Stomach smooth muscle (tissue), 2 donors: ENCODE data around the gene VIPR2.
"Not testable (repeated sequence)": the region's sequence is repeated elsewhere in the genome, so short reads cannot be mapped to it uniquely, and the experiment has no call there.

Source experiments
- H3K27ac ChIP-seq: one replicate; pipeline ENCODE4 v1.7.0; 2013; ENCODE audit warnings: mild to moderate bottlenecking, low read length, inconsistent platforms
- H3K27me3 ChIP-seq, 2 donors: one replicate each; pipeline ENCODE4 v1.7.0; 2013; ENCODE audit warnings: low read length in 2 of 2; ENCODE audit not compliant: insufficient read depth in 2 of 2, control insufficient read depth in 1 of 2
- H3K36me3 ChIP-seq, 2 donors: one replicate each; pipeline ENCODE4 v1.7.0; 2013; ENCODE audit warnings: low read length in 2 of 2; ENCODE audit not compliant: control insufficient read depth in 2 of 2, insufficient read depth in 2 of 2
- H3K4me1 ChIP-seq: one replicate; pipeline ENCODE4 v1.7.0; 2013; ENCODE audit warnings: low read length; ENCODE audit not compliant: control insufficient read depth, insufficient read depth
- H3K4me3 ChIP-seq, 2 donors: one replicate each; pipeline ENCODE4 v1.7.0; 2013; ENCODE audit warnings: low read length in 2 of 2
- H3K9ac ChIP-seq, 2 donors: one replicate each; pipeline ENCODE4 v1.7.0; 2013; ENCODE audit warnings: low read length in 2 of 2, mild to moderate bottlenecking in 1 of 2
- H3K9me3 ChIP-seq, 2 donors: one replicate each; pipeline ENCODE4 v1.7.0; 2013; ENCODE audit warnings: low read length in 2 of 2; ENCODE audit not compliant: control insufficient read depth in 2 of 2
- donor health status: healthy.
- donor health status: Pancreatic carcinoma.

The VIPR2 gene

GRCh38 chr7:158994687-158995086 lies 150.0 kb downstream of the VIPR2 start:
- H3K36me3 ChIP-seq, result no peaks in the 10 kb centered on the region
- H3K9me3 ChIP-seq, result peaks cover 3 to 6% of the 10 kb centered on the region in 2 donors
- H3K9ac ChIP-seq, result no peak overlapping the region
- no peaks in the 10 kb centered on the region for H3K4me1 ChIP-seq
- no peak overlapping the region for H3K27ac ChIP-seq
- H3K4me3 ChIP-seq, result no peak overlapping the region
- H3K27me3 ChIP-seq, result peaks cover 31 to 36% of the 10 kb centered on the region in 2 donors

DNA sequence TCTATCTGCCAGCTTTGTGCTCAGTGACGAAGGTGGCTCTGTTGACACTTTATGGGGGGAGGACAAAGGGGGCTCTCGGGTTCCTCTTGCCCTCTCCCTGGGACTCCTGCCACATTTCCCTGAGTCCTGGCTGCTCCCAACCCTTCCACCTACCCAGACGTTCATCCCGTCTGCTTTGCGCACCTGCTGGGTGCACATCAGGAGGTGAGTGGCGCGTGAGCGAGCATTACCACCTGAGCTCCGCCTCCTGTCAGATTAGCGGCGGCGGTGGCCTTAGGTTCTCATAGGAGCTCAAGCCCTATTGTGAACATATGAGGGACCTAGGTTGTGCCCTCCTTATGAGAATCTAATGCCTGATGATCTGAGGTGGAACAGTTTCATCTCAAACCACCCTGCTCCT lies 151.1 kb downstream of the VIPR2 start:
- no peak overlapping the region for H3K9ac ChIP-seq
- no peaks in the 10 kb centered on the region for H3K4me1 ChIP-seq
- H3K27ac ChIP-seq, result no peak overlapping the region
- H3K9me3 ChIP-seq, result peaks cover 3 to 6% of the 10 kb centered on the region in 2 donors
- no peak overlapping the region for H3K4me3 ChIP-seq
- H3K36me3 ChIP-seq, result no peaks in the 10 kb centered on the region
- H3K27me3 ChIP-seq, result peaks cover 36 to 39% of the 10 kb centered on the region in 2 donors

DNA sequence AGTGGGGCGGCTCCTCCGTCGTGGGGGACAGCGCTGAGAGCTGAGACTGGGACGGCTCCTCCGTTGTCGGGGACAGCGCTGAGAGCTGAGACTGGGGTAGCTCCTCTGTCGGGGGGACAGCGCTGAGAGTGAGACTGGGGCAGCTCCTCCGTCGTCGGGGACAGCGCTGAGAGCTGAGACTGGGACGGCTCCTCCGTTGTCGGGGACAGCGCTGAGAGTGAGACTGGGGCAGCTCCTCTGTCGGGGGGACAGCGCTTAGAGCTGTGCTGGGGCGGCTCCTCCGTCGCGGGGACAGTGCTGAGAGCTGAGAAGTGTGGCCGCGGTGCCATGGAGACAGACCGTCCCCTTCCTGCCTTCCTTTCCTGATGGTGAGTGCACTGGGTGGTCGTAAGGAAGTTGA lies 151.9 kb downstream of the VIPR2 start:
- Histone ChIP-seq H3K9ac (no peak overlapping the region), H3K4me1 (no peaks in the 10 kb centered on the region), H3K9me3 (peaks cover 3 to 10% of the 10 kb centered on the region in 2 donors), H3K4me3 (no peak overlapping the region), H3K27me3 (peaks cover 36 to 41% of the 10 kb centered on the region in 2 donors), H3K36me3 (no peaks in the 10 kb centered on the region), H3K27ac (no peak overlapping the region)

DNA sequence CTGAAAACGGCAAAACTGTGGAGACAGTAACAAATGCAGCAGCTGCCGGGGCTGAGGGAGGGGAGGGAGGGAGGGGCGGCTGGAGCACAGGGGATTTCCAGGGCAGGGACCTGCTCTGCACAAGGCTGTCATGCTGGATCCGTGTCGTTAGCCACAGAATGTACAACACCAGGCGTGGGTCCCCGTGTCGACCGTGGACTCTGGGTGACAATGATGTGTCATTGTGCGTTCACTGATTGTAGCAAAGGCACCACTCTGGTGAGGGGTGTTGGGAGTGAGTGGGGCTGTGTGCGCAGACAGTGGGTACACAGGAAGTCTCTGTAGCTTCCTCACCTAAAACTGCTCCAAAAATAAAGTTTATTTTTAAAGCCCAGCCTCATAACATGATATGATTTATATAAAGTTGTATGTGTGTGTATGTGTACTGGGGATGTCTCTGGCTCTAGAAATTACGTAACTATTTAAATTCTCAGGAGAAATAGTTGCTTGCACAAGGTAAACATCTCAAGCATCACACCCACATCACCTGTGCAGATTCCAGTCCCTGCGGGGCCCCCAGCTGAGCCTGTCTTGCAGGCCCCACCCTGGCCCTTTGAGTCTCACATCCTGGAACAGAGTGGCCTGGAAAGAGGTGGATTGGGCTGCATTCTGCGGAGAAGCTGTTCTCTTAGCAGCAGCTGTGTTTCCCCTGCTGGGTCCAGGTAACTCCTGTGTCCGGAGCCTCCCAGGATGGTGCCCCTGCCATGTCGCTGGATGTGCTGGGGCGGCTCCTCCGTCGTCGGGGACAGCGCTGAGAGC lies 152.6 kb downstream of the VIPR2 start:
- Histone ChIP-seq H3K27me3 (peaks cover 29 to 36% of the 10 kb centered on the region in 2 donors), H3K4me3 (no peak overlapping the region), H3K36me3 (no peaks in the 10 kb centered on the region), H3K9ac (no peak overlapping the region), H3K9me3 (peaks cover 3 to 14% of the 10 kb centered on the region in 2 donors), H3K4me1 (no peaks in the 10 kb centered on the region), H3K27ac (no peak overlapping the region)

GRCh38 chr7:158988996-158989395 lies 155.7 kb downstream of the VIPR2 start:
- H3K4me3 ChIP-seq, result no peak overlapping the region

GRCh38 chr7:158988302-158988862 lies 156.3 kb downstream of the VIPR2 start:
- no peaks in the 10 kb centered on the region for H3K36me3 ChIP-seq
- H3K4me3 ChIP-seq, result no peak overlapping the region
- no peak overlapping the region for H3K9ac ChIP-seq
- no peaks in the 10 kb centered on the region for H3K4me1 ChIP-seq
- H3K27me3 ChIP-seq, result peaks cover 21 to 30% of the 10 kb centered on the region in 2 donors
- H3K9me3 ChIP-seq, result peaks cover 4 to 8% of the 10 kb centered on the region in 2 donors
- no peak overlapping the region for H3K27ac ChIP-seq

More at GRCh38 chr7:158988996-158989395, 155.7 kb downstream of the VIPR2 start:
- Histone ChIP-seq H3K9ac (no peak overlapping the region), H3K9me3 (peaks cover 0 to 8% of the 10 kb centered on the region in 2 donors), H3K4me1 (no peaks in the 10 kb centered on the region), H3K27me3 (peaks cover 26 to 30% of the 10 kb centered on the region in 2 donors), H3K27ac (no peak overlapping the region), H3K36me3 (no peaks in the 10 kb centered on the region)

DNA sequence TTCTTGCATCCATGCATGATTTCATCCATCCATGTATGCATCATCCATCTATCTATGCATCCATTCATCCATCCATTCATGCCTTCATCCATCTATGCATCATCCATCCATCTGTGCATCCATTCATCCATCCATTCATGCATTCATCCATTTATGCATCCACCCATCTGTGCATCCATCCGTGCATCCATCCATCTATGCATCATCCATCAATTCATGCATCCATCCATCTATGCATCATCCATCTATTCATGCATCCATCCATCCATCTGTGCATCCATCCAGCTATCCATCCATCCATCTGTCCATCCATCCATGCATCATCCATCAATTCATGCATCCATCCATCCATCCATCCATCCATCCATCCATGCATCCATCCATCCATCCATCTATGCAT lies 157.0 kb downstream of the VIPR2 start:
- H3K9me3 ChIP-seq, result peaks cover 8 to 9% of the 10 kb centered on the region in 2 donors
- H3K4me3 ChIP-seq, result no peak overlapping the region
- H3K4me1 ChIP-seq, result no peaks in the 10 kb centered on the region
- H3K27me3 ChIP-seq, result peaks cover 16 to 26% of the 10 kb centered on the region in 2 donors
- no peak overlapping the region for H3K27ac ChIP-seq
- H3K36me3 ChIP-seq, result no peaks in the 10 kb centered on the region
- H3K9ac ChIP-seq, result no peak overlapping the region

DNA sequence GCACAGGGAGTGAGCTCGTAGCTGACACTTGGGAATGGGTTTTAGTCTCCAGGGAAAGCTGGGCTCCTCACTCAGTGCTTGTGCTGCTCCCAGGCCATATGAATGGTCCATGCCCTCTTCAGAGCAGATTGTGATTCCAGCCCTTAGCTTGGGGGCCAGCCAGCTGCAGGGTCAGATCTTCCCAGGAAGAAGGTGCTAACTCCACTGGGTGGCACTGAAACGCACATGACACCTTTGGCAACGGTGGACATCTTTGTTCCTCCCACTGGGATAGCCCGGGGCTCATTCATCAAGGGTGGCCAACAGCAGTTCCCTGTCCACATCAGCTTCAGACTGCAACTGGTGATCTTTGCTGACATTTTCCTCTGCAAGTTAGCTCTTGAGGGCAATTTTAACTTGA lies 159.1 kb downstream of the VIPR2 start:
- H3K9ac ChIP-seq, result no peak overlapping the region
- H3K27ac ChIP-seq, result no peak overlapping the region
- peaks cover 8 to 11% of the 10 kb centered on the region in 2 donors for H3K27me3 ChIP-seq
- peaks cover 11 to 27% of the 10 kb centered on the region in 2 donors for H3K9me3 ChIP-seq
- H3K36me3 ChIP-seq, result no peaks in the 10 kb centered on the region
- H3K4me1 ChIP-seq, result no peaks in the 10 kb centered on the region
- no peak overlapping the region for H3K4me3 ChIP-seq

GRCh38 chr7:158984007-158984406 lies 160.7 kb downstream of the VIPR2 start:
- not testable (repeated sequence) for H3K27me3 ChIP-seq, H3K4me1 ChIP-seq

DNA sequence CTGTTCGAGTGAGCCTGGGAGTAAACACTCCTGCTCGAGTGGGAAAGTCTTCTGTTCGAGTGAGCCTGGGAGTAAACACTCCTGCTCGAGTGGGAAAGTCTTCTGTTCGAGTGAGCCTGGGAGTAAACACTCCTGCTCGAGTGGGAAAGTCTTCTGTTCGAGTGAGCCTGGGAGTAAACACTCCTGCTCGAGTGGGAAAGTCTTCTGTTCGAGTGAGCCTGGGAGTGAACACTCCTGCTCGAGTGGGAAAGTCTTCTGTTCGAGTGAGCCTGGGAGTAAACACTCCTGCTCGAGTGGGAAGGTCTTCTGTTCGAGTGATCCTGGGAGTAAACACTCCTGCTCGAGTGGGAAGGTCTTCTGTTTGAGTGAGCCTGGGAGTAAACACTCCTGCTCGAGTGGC lies 162.6 kb downstream of the VIPR2 start:
- H3K4me3 ChIP-seq, H3K27me3 ChIP-seq, H3K4me1 ChIP-seq, H3K36me3 ChIP-seq, H3K9ac ChIP-seq, H3K27ac ChIP-seq: not testable (repeated sequence)
- H3K9me3 ChIP-seq, result peaks cover 4 to 27% of the 10 kb centered on the region in 2 donors

More at GRCh38 chr7:158984007-158984406, 160.7 kb downstream of the VIPR2 start:
- H3K4me3 ChIP-seq, H3K27ac ChIP-seq, H3K9ac ChIP-seq, H3K36me3 ChIP-seq: not testable (repeated sequence)
- H3K9me3 ChIP-seq, result peaks cover 11 to 27% of the 10 kb centered on the region in 2 donors
